GM12875 (cell line): Measurements from ENCODE around the gene PPP2R2D.

ENCODE experiments used
- H3K4me3 ChIP-seq: one replicate; pipeline ENCODE4 v1.5.1; 2011; ENCODE audit warnings: low read depth, low read length, control low read depth
- CTCF ChIP-seq: IDR thresholded peaks from 2 replicates; pipeline ENCODE4 v1.5.1; 2011; ENCODE audit warnings: low read depth, mild to moderate bottlenecking, control low read depth, inconsistent platforms, low read length, moderate library complexity, borderline replicate concordance; ENCODE audit not compliant: insufficient read depth

Gene PPP2R2D

GRCh38 chr10:131855461-131856401, 45.1 kb upstream of the PPP2R2D start:
- no peak overlapping the region for H3K4me3 ChIP-seq
- TF ChIP-seq CTCF, result no peak

DNA sequence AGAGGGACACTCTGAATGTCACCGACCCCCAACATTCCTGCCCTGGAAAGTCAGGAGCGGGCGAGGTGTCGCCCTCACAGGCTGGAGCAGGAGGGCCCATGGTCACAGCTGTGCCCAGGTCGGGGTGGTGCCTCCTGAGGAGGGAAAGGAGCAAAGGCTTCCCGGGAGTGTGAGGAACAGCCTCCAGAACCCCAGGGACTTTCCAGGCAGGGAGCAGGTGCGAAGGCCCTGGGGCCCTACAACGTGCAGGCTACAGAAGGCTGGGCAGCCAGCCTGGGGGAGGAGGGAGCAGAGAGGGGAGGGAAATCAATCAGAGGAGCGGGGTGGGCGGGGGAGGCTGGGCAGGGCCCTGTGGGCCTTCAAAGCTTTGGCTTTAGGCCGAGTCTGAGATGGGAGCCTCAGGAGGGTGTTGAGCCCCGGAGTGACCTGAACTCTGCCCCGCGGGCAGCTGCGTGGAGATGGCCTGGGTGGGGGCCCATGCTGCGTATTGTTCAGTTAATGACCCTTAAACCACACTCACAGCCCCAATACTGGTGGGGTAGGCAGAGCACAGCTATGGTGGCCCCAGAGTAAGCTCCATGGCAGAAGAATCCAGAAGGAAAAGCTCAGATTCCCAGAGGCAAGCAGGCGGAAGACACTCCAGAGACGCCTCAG, 44.2 kb upstream of the PPP2R2D start:
- no peak overlapping the region for H3K4me3 ChIP-seq
- no peak for TF ChIP-seq CTCF

- TF ChIP-seq CTCF, result no peak
- H3K4me3 ChIP-seq, result no peak overlapping the region
Measured at GRCh38 chr10:131857156-131858117, 43.4 kb upstream of the PPP2R2D start.

- no peak overlapping the region for H3K4me3 ChIP-seq
- no peak for TF ChIP-seq CTCF
Measured at GRCh38 chr10:131858118-131858515, 42.7 kb upstream of the PPP2R2D start.

- H3K4me3 ChIP-seq, result no peak overlapping the region
- TF ChIP-seq CTCF, result no peak
Measured at GRCh38 chr10:131858583-131859340, 42.0 kb upstream of the PPP2R2D start.

- no peak for TF ChIP-seq CTCF
- no peak overlapping the region for H3K4me3 ChIP-seq
Measured at GRCh38 chr10:131859341-131860020, 41.3 kb upstream of the PPP2R2D start.
